Sigmoid colon (tissue), 4 donors: ENCODE data around the gene FHIP1B.

Experiments
- CTCF ChIP-seq, 4 experiments: fragments of 450-650 bp in 3 of 4; fragments of 200-600 bp in 1 of 4; IDR thresholded peaks; one replicate each; pipeline ENCODE4 v1.5.1; 2016 to 2019; ENCODE audit warnings: antibody characterized with exemption in 4 of 4, mild to moderate bottlenecking in 3 of 4, moderate library complexity in 2 of 4
- EP300 ChIP-seq, 4 donors: sonication (generic); formaldehyde crosslinking; IDR thresholded peaks; one replicate each; pipeline ENCODE4 v1.6.1; 2017; ENCODE audit warnings: antibody characterized with exemption in 4 of 4
- POLR2A ChIP-seq, 2 donors: fragments of 450-650 bp; IDR thresholded peaks; one replicate each; pipeline ENCODE4 v1.6.1; 2016; ENCODE audit warnings: antibody characterized with exemption in 2 of 2, mild to moderate bottlenecking in 2 of 2, moderate library complexity in 2 of 2
- POLR2AphosphoS5 ChIP-seq, 4 donors: sonication (generic); formaldehyde crosslinking; IDR thresholded peaks; one replicate each; pipeline ENCODE4 v1.6.1; 2017; ENCODE audit warnings: antibody characterized with exemption in 4 of 4

- TF ChIP-seq CTCF (IDR thresholded peaks at IDR 0.05) (no peak), POLR2A (IDR thresholded peaks at IDR 0.05) (no peak), POLR2AphosphoS5 (IDR thresholded peaks at IDR 0.05) (peak in 1 of 4 donors; percentile 13), EP300 (IDR thresholded peaks at IDR 0.05) (no peak)
These were observed 17.6 kb upstream of the FHIP1B start for GRCh38 chr11:6251990-6252473.
